GM10266 (cell line): Measurements from ENCODE around the gene EPB41L1.
A peak's percentile ranks its signal among the peaks of the same experiment; 100 is the strongest.

Experiments
- DNase-seq: peaks from one replicate; pipeline ENCODE4 v3.0.0; 2012; ENCODE audit errors: extremely low spot score
- TF ChIP-seq, protein P1 (sequence below): IDR thresholded peaks from 2 replicates; pipeline ENCODE4 v1.5.1; 2012; ENCODE audit warnings: mild to moderate bottlenecking, low read depth; ENCODE audit not compliant: control insufficient read depth, insufficient read depth; ENCODE audit errors: missing control alignments

EPB41L1 gene

DNA sequence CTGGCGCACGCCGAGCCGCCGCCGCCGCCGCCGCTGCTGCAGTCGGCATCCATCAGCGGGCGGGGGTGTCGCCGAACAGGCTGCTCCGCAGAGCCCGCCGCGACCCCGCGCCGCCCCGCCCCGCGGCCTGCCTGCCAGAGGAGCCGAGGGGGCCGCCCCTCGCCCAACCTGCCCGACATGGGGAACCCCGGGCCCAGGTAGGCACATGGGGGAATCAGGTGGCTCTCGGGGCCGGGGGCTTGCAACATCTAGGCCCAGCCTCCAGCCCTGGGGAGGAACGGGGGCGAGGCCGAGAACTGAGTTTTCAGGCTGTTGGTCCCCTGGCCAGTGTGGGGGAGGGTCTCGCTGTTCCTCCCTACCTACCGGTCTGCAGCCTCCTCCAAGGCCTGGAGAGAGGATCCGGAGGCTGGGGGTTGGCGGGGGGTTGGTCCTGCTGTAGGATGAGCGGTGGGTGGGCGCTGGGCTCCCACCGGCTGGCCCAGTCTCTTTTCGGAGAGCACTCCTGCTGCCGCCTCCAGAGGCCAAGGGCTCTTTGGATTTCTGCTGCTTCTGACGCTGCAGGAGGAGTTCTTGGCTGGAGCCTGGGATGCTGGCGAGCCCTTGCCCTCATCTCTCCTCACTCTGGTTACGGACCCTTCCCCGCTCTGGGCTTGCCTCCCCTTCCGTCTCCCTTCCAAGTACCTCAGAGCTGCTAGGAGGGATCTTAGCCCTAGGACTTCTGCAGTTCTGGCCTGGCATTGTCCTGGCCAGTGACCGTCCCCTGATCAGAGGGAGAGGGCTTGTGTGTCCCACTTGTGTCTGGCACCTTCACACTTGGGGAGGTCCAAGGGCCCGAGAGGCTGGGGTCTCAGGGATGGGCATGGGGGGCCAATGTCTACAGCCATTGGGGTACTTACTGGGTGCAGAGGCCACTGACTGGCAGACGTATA lies at the start of gene EPB41L1:
TSS of gene EPB41L1 (plus strand) at position 41 of the 929 bp plus-strand sequence. CDS start 19,038 bp downstream, outside the sequence.
- TF ChIP-seq, protein P1, sequence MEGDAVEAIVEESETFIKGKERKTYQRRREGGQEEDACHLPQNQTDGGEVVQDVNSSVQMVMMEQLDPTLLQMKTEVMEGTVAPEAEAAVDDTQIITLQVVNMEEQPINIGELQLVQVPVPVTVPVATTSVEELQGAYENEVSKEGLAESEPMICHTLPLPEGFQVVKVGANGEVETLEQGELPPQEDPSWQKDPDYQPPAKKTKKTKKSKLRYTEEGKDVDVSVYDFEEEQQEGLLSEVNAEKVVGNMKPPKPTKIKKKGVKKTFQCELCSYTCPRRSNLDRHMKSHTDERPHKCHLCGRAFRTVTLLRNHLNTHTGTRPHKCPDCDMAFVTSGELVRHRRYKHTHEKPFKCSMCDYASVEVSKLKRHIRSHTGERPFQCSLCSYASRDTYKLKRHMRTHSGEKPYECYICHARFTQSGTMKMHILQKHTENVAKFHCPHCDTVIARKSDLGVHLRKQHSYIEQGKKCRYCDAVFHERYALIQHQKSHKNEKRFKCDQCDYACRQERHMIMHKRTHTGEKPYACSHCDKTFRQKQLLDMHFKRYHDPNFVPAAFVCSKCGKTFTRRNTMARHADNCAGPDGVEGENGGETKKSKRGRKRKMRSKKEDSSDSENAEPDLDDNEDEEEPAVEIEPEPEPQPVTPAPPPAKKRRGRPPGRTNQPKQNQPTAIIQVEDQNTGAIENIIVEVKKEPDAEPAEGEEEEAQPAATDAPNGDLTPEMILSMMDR: no peak
- peak; percentile 37 for DNase-seq

DNA sequence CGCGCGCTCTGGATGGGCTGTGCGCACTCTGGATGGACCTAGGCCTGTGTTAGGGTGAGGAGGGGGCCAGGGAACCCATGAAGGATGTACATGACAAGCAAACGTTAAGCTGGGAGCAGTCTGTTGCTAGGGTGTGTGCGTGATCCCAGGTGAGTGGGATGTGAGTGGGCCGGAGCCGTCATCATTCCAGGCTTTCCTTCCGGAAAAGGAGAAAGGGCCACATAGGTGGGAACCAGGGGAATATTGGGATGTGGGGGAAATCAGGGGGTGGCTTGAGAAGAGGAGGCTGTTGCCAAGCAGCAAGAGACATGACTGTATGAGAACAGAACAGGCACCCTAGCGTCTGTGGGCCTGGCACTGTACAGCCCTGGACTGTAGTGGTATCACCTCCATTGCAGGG lies 49.7 kb upstream of the EPB41L1 start:
- DNase-seq: no peak
- TF ChIP-seq, protein P1: no peak

DNA sequence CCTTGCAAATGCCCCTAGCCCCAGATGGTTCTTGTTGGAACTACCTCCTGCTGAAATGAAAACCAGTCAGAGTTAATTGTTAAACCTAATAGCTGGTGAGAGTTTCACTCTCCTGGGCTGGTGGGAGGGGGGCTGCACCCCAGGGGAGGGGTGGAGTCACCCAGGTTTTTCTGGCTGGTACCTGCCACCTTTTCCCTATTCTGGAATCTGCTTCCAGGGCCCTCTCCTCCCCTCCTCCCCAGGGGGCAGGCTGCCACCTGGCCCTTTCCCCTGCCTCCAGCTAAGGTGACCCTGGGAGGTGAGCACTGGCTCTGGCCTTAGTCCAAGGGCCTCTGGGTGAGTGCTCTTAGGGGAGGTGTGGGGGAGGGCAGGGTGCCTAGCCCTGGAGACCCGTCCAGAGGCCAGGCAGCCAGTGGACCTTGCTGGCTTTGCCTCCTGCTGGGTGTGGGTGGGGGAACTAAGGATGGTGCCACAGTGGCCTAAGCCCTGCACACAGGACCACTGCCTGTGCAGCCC lies 48.8 kb upstream of the EPB41L1 start:
- no peak for DNase-seq
- TF ChIP-seq, protein P1: no peak

DNA sequence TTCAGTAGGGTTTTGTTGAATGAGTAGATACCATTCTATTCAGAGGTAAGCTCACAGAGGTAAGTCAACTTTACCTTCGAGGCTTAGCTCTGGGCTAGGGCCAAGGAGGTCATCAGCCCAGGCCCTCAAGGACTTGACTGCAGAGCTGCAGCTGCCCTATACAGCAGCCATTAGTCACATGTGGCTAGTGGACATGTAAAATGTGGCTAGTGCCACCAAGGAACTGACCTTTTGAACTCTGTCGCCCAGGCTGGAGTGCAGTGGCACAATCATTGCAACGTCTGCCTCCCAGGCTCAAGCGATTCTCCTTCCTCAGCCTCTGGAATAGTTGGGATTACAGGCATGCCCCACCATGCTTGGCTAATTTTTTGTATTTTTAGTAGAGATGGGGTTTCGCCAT lies 47.9 kb upstream of the EPB41L1 start:
- TF ChIP-seq, protein P1: no peak
- DNase-seq: no peak

DNA sequence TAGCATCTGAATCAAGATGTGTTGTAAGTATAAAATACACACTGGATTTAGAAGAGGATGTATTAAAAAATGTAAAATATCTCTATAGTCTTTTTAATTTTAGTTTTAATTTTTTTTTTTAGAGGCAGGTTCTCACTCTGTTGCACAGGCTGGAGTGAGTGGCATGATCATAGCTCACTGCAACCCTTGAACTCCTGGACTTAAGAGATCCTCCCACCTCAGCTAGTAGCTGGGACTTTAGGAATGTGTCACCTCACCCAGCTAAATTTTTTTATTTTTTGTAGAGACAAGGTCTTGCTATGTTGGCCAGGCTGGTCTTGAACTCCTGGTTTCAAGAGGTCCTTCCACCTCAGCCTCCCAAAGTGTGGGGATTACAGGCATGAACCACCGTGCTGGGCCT lies 46.7 kb upstream of the EPB41L1 start:
- no peak for DNase-seq
- TF ChIP-seq, protein P1: no peak

DNA sequence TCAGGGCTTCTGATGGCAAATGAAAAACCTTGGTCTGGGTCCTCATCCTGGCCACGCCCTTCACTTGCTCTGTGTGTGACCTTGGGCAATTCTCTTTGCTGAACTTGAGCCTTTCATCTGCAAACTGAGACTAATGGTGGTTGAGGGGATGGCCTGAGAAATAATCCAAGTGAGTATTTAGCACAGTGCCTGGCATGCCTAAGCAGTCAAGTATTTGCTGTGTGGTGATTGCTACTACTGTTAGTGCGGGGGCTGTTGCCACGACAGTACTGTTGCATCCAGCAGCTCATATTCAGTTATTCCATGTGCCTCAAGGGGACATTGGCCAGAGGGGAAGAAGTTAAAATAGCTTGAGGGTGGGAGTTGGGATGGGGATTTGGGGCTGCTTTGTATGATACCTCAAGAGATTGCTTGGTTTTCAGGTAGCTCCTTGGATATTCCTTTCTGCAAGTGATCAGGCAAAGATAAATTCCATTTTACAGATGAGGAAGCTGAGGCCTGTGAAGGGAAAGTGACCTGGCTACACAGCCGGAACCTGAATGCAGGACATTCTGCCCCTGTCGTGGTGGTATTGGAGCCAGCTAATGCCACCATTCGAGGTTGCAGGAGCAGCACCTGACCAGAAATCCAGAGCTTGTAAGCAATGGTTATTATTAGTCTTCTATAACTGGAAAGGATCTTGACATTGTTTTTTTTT lies 45.1 kb upstream of the EPB41L1 start:
- TF ChIP-seq, protein P1: no peak

More for the DNA sequence above, 45.1 kb upstream of the EPB41L1 start:
- no peak for DNase-seq
